Neural cell (in vitro differentiated cells): ENCODE results near the gene ARL6IP5. TPM values are rescaled to one million over a fixed set of nuclear protein-coding genes. Genes with fewer than 3 reads are reported as not detected.

Experiments used
- H2AFZ ChIP-seq: fragments of 200-600, 300-800 bp; sonication (generic), shearing (Covaris generic); 2 replicates; pipeline ENCODE4 v1.6.0; 2014; ENCODE audit warnings: low read depth, mild to moderate bottlenecking, antibody characterized with exemption, low read length, moderate library complexity
- H3F3A ChIP-seq: fragments of 200-600 bp; shearing (Covaris generic); 2 replicates; pipeline ENCODE4 v1.6.1; 2016; ENCODE audit warnings: mild to moderate bottlenecking, moderate library complexity, mixed read lengths, antibody characterized with exemption, low read length; ENCODE audit not compliant: insufficient read depth, poor library complexity, severe bottlenecking
- H3K27ac ChIP-seq: fragments of 200-600, 300-800 bp; sonication (generic), shearing (Covaris generic); 2 replicates; pipeline ENCODE4 v1.5.1; 2014; ENCODE audit warnings: mild to moderate bottlenecking, low read length, moderate library complexity
- H3K27me3 ChIP-seq: fragments of 300-800, 200-600 bp; sonication (generic), shearing (Covaris generic); 2 replicates; pipeline ENCODE4 v1.6.0; 2014; ENCODE audit warnings: mild to moderate bottlenecking, low read depth, low read length, moderate library complexity; ENCODE audit not compliant: insufficient read depth
- H3K36me3 ChIP-seq: fragments of 300-800, 200-600 bp; sonication (generic), shearing (Covaris generic); 2 replicates; pipeline ENCODE4 v1.5.1; 2014; ENCODE audit warnings: mild to moderate bottlenecking, antibody characterized with exemption, low read length, moderate library complexity; ENCODE audit not compliant: insufficient read depth
- H3K4me2 ChIP-seq: fragments of 300-800, 200-600 bp; sonication (generic), shearing (Covaris generic); 2 replicates; pipeline ENCODE4 v1.6.0; 2014; ENCODE audit warnings: mild to moderate bottlenecking, low read length
- H3K4me3 ChIP-seq: fragments of 300-800, 200-600 bp; sonication (generic), shearing (Covaris generic); 2 replicates; pipeline ENCODE4 v1.5.1; 2014; ENCODE audit warnings: mild to moderate bottlenecking, low read length, moderate library complexity
- H3K79me2 ChIP-seq: fragments of 200-600 bp; shearing (Covaris generic); replicated peaks from 2 replicates; pipeline ENCODE4 v1.6.0; 2014; ENCODE audit warnings: mild to moderate bottlenecking, low read length, moderate library complexity; ENCODE audit not compliant: insufficient read depth
- H3K9ac ChIP-seq: fragments of 300-800, 200-600 bp; sonication (generic), shearing (Covaris generic); 2 replicates; pipeline ENCODE4 v1.6.1; 2016; ENCODE audit warnings: mild to moderate bottlenecking, low read length, mixed read lengths
- H3K9me2 ChIP-seq: fragments of 200-600 bp; shearing (Covaris generic); 2 replicates; pipeline ENCODE4 v1.6.1; 2016; ENCODE audit warnings: mild to moderate bottlenecking, low read length, mixed read lengths; ENCODE audit not compliant: insufficient read depth
- H3K9me3 ChIP-seq: fragments of 200-600, 300-800 bp; sonication (generic), shearing (Covaris generic); 2 replicates; pipeline ENCODE4 v1.6.1; 2016; ENCODE audit warnings: mild to moderate bottlenecking, mixed run types, low read length, moderate library complexity, mixed read lengths
- H4K20me1 ChIP-seq: fragments of 200-600 bp; shearing (Covaris generic); 2 replicates; pipeline ENCODE4 v1.6.1; 2016; ENCODE audit warnings: mild to moderate bottlenecking, mixed run types; ENCODE audit not compliant: insufficient read depth
- EP300 ChIP-seq: fragments of 450-650 bp; conservative IDR thresholded peaks from 2 replicates; pipeline ENCODE4 v1.6.1; 2014; ENCODE audit warnings: antibody characterized with exemption, mild to moderate bottlenecking, moderate library complexity; ENCODE audit not compliant: poor library complexity, severe bottlenecking
- EZH2 ChIP-seq: fragments of 200-600, 300-800 bp; shearing (Covaris generic), sonication (generic); IDR thresholded peaks from 2 replicates; pipeline ENCODE4 v1.6.1; 2014; ENCODE audit warnings: antibody characterized with exemption, low read length, borderline replicate concordance, mild to moderate bottlenecking; ENCODE audit not compliant: insufficient read depth, poor library complexity, severe bottlenecking
- MXI1 ChIP-seq: fragments of 450-650 bp; conservative IDR thresholded peaks from 2 replicates; pipeline ENCODE4 v1.6.1; 2014; ENCODE audit warnings: antibody characterized with exemption, mild to moderate bottlenecking; ENCODE audit not compliant: poor library complexity, severe bottlenecking
- POLR2AphosphoS5 ChIP-seq: IDR thresholded peaks from 2 replicates; pipeline ENCODE4 v1.6.1; 2012
- RAD21 ChIP-seq: fragments of 450-650 bp; conservative IDR thresholded peaks from 2 replicates; pipeline ENCODE4 v1.6.1; 2014; ENCODE audit warnings: antibody characterized with exemption, mild to moderate bottlenecking, moderate library complexity
- SMC3 ChIP-seq: fragments of 450-650 bp; conservative IDR thresholded peaks from 2 replicates; pipeline ENCODE4 v1.6.1; 2014; ENCODE audit warnings: antibody characterized with exemption, mild to moderate bottlenecking, moderate library complexity; ENCODE audit not compliant: poor library complexity
- TAF1 ChIP-seq: IDR thresholded peaks from 2 replicates; pipeline ENCODE4 v1.6.1; 2012; ENCODE audit warnings: low read depth
- polyA plus RNA-seq: library from polyadenylated mRNA; depleted of rRNA; stranded (reverse); fragments of >200 nt; gene quantifications from 2 replicates; pipeline ENCODE4 v1.2.3, GENCODE V29; 2014
- TF ChIP-seq, protein P1 (sequence below): fragments of 450-650 bp; IDR thresholded peaks from 2 replicates; pipeline ENCODE4 v1.5.1; 2014; ENCODE audit warnings: antibody characterized with exemption, mild to moderate bottlenecking, moderate library complexity; ENCODE audit not compliant: poor library complexity, severe bottlenecking
- TF ChIP-seq, protein P2 (sequence below): IDR thresholded peaks from 2 replicates; pipeline ENCODE4 v1.6.1; 2012; ENCODE audit warnings: borderline replicate concordance

The ARL6IP5 gene
- polyA plus RNA-seq, 1 donor from 2014 or later: 108 TPM

DNA sequence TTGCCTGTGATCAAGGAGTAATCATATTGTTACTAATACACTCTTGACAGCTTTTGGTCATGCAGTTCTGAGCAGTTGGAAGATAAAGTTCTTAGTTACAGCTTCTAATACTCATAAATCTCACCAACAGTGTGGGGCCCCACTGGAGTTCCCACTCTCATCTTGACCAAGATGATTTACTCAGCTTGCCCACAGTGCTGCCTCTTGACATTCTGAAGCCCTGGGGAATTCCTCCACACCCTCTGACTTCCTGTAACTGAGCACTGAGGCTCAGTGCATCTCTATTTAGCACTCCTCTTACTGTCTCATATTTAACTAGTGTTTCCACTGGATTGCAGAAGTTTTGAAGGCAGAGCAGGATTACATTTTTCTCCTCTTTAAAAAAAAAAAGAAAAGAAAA lies 1.9 kb upstream of the ARL6IP5 start:
- H3F3A ChIP-seq: no peaks in the 10 kb centered on the region
- no peaks in the 10 kb centered on the region for H3K27me3 ChIP-seq
- H3K79me2 ChIP-seq: peaks cover 46% of the 10 kb centered on the region
- no peaks in the 10 kb centered on the region for H4K20me1 ChIP-seq
- TF ChIP-seq, protein P1, sequence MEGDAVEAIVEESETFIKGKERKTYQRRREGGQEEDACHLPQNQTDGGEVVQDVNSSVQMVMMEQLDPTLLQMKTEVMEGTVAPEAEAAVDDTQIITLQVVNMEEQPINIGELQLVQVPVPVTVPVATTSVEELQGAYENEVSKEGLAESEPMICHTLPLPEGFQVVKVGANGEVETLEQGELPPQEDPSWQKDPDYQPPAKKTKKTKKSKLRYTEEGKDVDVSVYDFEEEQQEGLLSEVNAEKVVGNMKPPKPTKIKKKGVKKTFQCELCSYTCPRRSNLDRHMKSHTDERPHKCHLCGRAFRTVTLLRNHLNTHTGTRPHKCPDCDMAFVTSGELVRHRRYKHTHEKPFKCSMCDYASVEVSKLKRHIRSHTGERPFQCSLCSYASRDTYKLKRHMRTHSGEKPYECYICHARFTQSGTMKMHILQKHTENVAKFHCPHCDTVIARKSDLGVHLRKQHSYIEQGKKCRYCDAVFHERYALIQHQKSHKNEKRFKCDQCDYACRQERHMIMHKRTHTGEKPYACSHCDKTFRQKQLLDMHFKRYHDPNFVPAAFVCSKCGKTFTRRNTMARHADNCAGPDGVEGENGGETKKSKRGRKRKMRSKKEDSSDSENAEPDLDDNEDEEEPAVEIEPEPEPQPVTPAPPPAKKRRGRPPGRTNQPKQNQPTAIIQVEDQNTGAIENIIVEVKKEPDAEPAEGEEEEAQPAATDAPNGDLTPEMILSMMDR: no peak
- TF ChIP-seq POLR2AphosphoS5 (no peak), MXI1 (no peak), RAD21 (no peak), SMC3 (no peak), TAF1 (no peak), EZH2 (no peak), EP300 (no peak)
- TF ChIP-seq, protein P2, sequence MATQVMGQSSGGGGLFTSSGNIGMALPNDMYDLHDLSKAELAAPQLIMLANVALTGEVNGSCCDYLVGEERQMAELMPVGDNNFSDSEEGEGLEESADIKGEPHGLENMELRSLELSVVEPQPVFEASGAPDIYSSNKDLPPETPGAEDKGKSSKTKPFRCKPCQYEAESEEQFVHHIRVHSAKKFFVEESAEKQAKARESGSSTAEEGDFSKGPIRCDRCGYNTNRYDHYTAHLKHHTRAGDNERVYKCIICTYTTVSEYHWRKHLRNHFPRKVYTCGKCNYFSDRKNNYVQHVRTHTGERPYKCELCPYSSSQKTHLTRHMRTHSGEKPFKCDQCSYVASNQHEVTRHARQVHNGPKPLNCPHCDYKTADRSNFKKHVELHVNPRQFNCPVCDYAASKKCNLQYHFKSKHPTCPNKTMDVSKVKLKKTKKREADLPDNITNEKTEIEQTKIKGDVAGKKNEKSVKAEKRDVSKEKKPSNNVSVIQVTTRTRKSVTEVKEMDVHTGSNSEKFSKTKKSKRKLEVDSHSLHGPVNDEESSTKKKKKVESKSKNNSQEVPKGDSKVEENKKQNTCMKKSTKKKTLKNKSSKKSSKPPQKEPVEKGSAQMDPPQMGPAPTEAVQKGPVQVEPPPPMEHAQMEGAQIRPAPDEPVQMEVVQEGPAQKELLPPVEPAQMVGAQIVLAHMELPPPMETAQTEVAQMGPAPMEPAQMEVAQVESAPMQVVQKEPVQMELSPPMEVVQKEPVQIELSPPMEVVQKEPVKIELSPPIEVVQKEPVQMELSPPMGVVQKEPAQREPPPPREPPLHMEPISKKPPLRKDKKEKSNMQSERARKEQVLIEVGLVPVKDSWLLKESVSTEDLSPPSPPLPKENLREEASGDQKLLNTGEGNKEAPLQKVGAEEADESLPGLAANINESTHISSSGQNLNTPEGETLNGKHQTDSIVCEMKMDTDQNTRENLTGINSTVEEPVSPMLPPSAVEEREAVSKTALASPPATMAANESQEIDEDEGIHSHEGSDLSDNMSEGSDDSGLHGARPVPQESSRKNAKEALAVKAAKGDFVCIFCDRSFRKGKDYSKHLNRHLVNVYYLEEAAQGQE: no peak
- no peak overlapping the region for H3K4me3 ChIP-seq
- no peaks in the 10 kb centered on the region for H3K36me3 ChIP-seq
- no peak overlapping the region for H3K27ac ChIP-seq
- H3K9me3 ChIP-seq: no peaks in the 10 kb centered on the region
- H2AFZ ChIP-seq: no peak overlapping the region
- no peak overlapping the region for H3K9ac ChIP-seq
- H3K9me2 ChIP-seq: no peaks in the 10 kb centered on the region
- no peak overlapping the region for H3K4me2 ChIP-seq

- Histone ChIP-seq H3K79me2 (peaks cover 40% of the 10 kb centered on the region), H3F3A (no peaks in the 10 kb centered on the region), H3K27me3 (no peaks in the 10 kb centered on the region), H3K9ac (peak overlapping the region; percentile 84), H3K9me2 (no peaks in the 10 kb centered on the region), H3K9me3 (no peaks in the 10 kb centered on the region), H3K4me2 (peak overlapping the region; percentile 74), H4K20me1 (no peaks in the 10 kb centered on the region), H2AFZ (peak overlapping the region; percentile 73), H3K27ac (peak overlapping the region; percentile 76), H3K4me3 (peak overlapping the region; percentile 89), H3K36me3 (no peaks in the 10 kb centered on the region)
- TF ChIP-seq MXI1: no peak
- TF ChIP-seq SMC3: no peak
- no peak for TF ChIP-seq EP300
- no peak for TF ChIP-seq POLR2AphosphoS5
- TF ChIP-seq, protein P1: no peak
- TF ChIP-seq EZH2: no peak
- TF ChIP-seq, protein P2: no peak
- TF ChIP-seq RAD21: no peak
- no peak for TF ChIP-seq TAF1
Measured at GRCh38 chr3:69085168-69085832, 563 bp downstream of the ARL6IP5 start.
